GM12873 (cell line): Measurements from ENCODE around the gene ARHGAP10.

Experiments
- CTCF ChIP-seq: IDR thresholded peaks from 2 replicates; pipeline ENCODE4 v1.5.1; 2012; ENCODE audit warnings: low read depth, mild to moderate bottlenecking, moderate library complexity, low read length, control low read depth; ENCODE audit not compliant: insufficient read depth; ENCODE audit errors: missing control alignments

ARHGAP10 gene

GRCh38 chr4:147734496-147734895, 2.6 kb downstream of the ARHGAP10 start:
- no peak for TF ChIP-seq CTCF

GRCh38 chr4:147735413-147736301, 3.8 kb downstream of the ARHGAP10 start:
- no peak for TF ChIP-seq CTCF

GRCh38 chr4:147736458-147736857, 4.6 kb downstream of the ARHGAP10 start:
- no peak for TF ChIP-seq CTCF

- no peak for TF ChIP-seq CTCF
Measured at GRCh38 chr4:147737623-147738022, 5.7 kb downstream of the ARHGAP10 start.

GRCh38 chr4:147739239-147739823, 7.4 kb downstream of the ARHGAP10 start:
- no peak for TF ChIP-seq CTCF

- no peak for TF ChIP-seq CTCF
Measured at GRCh38 chr4:147740176-147740575, 8.3 kb downstream of the ARHGAP10 start.

GRCh38 chr4:147741190-147741788, 9.4 kb downstream of the ARHGAP10 start:
- TF ChIP-seq CTCF, result no peak
